ENCODE measurements around the gene SPATC1L.
"Not testable (repeated sequence)": the region's sequence is repeated elsewhere in the genome, so short reads cannot be mapped to it uniquely, and the experiment has no call there.

The SPATC1L gene

GRCh38 chr21:46202592-46203202, 18.4 kb upstream of the SPATC1L start:
- Histone ChIP-seq H3K4me1 (no peaks in the 10 kb centered on the region), H3K9me3 (no peaks in the 10 kb centered on the region), H3K36me3 (peaks cover 36% of the 10 kb centered on the region), H3K27me3 (no peaks in the 10 kb centered on the region), H3K4me3 (ENCODE audit: low read depth, low read length) (no peak overlapping the region)
- no peak for TF ChIP-seq CTCF (IDR thresholded peaks at IDR 0.05; ENCODE audit: low read depth, low read length)
- DNase-seq, result no peak

GRCh38 chr21:46200877-46201803, 16.9 kb upstream of the SPATC1L start:
- peaks cover 23% of the 10 kb centered on the region for H3K36me3 ChIP-seq
- DNase-seq; H3K4me1 ChIP-seq; H3K27me3 ChIP-seq; H3K9me3 ChIP-seq; H3K4me3 ChIP-seq (ENCODE audit: low read depth, low read length): not testable (repeated sequence)

GRCh38 chr21:46199436-46200373, 15.4 kb upstream of the SPATC1L start:
- Histone ChIP-seq H3K27me3 (no peaks in the 10 kb centered on the region), H3K4me1 (no peaks in the 10 kb centered on the region), H3K4me3 (ENCODE audit: low read depth, low read length) (no peak overlapping the region), H3K36me3 (peaks cover 22% of the 10 kb centered on the region), H3K9me3 (no peaks in the 10 kb centered on the region)
- no peak for TF ChIP-seq CTCF (IDR thresholded peaks at IDR 0.05; ENCODE audit: low read depth, low read length)
- no peak for DNase-seq

- no peaks in the 10 kb centered on the region for H3K27me3 ChIP-seq
- H3K36me3 ChIP-seq, result peaks cover 36% of the 10 kb centered on the region
- no peak overlapping the region for H3K4me3 ChIP-seq (ENCODE audit: low read depth, low read length)
- DNase-seq, result no peak
- no peaks in the 10 kb centered on the region for H3K4me1 ChIP-seq
- no peak for TF ChIP-seq CTCF (IDR thresholded peaks at IDR 0.05; ENCODE audit: low read depth, low read length)
- no peaks in the 10 kb centered on the region for H3K9me3 ChIP-seq
Measured at GRCh38 chr21:46196733-46197132, 12.5 kb upstream of the SPATC1L start.

GRCh38 chr21:46195595-46196195, 11.4 kb upstream of the SPATC1L start:
- H3K27me3 ChIP-seq, result no peaks in the 10 kb centered on the region
- H3K4me1 ChIP-seq, result no peaks in the 10 kb centered on the region; the same call in 1 of the 2 replicates
- no peak overlapping the region for H3K4me3 ChIP-seq (ENCODE audit: low read depth, low read length)
- no peaks in the 10 kb centered on the region for H3K9me3 ChIP-seq
- TF ChIP-seq CTCF (IDR thresholded peaks at IDR 0.05; ENCODE audit: low read depth, low read length), result no peak
- H3K36me3 ChIP-seq, result peaks cover 38% of the 10 kb centered on the region
- no peak for DNase-seq
